Measurements from ENCODE around the gene CMIP. TPM values are rescaled to one million over a fixed set of nuclear protein-coding genes. Genes with fewer than 3 reads are reported as not detected.

CMIP gene
- total RNA-seq, 5 donors from 2014 or later (not counting 1 experiment from before 2014, with no cell fraction given), result 39.8 to 55.9 (median 42.6) TPM

- peak overlapping the region; percentile 39 to 71 for H3K27ac Mint-ChIP-seq
- CTCF ChIA-PET, result no interaction called here
- Histone ChIP-seq H3K9me3 (no peaks in the 10 kb centered on the region), H3K27ac (ENCODE audit: low read length) (no peak overlapping the region), H3K4me3 (ENCODE audit: control insufficient read depth in 1 of 2, extremely low read depth in 1 of 2, low read length in 1 of 2) (no peak overlapping the region), H3K36me3 (ENCODE audit: control insufficient read depth in 2 of 2, extremely low read depth in 1 of 2, insufficient read depth in 1 of 2, low read length in 1 of 2) (peaks cover 0 to 12% of the 10 kb centered on the region in 2 donors), H3K27me3 (replicated peaks in 1 of 2; ENCODE audit: control insufficient read depth in 2 of 2, extremely low read depth in 1 of 2, insufficient read depth in 2 of 2, low read length in 1 of 2) (no peaks in the 10 kb centered on the region), H3K4me1 (ENCODE audit: control insufficient read depth in 1 of 2, extremely low read depth in 1 of 2, insufficient read depth in 2 of 2, low read length in 2 of 2) (peaks cover 19 to 42% of the 10 kb centered on the region in 2 experiments)
- H3K9me3 Mint-ChIP-seq, result peaks cover 3 to 10% (median 4%) of the 10 kb centered on the region in 3 donors
- ATAC-seq (replicated peaks in 1 of 4) (no peak), DNase-seq (no peak)
- H3K4me1 Mint-ChIP-seq, result peaks cover 80 to 81% (median 80%) of the 10 kb centered on the region in 3 donors
- H3K4me3 Mint-ChIP-seq, result peak overlapping the region in 1 of 3 donors; percentile 73
- 97% methylated on average over 9 of the region's 14 CpGs for WGBS (ENCODE audit: insufficient coverage)
- H3K27me3 Mint-ChIP-seq, result no peaks in the 10 kb centered on the region
- peaks cover 31% of the 10 kb centered on the region for H3K36me3 Mint-ChIP-seq
- POLR2A ChIA-PET, result interaction anchor here in 1 of 2 donors (0.5 to 0.9 kb wide), 2 partner anchors 12 to 27 kb away, joined by 3 to 9 read pairs; no protein-coding TSS in a partner anchor
These were observed 8.6 kb downstream of the CMIP start for GRCh38 chr16:81453091-81453728.

DNA sequence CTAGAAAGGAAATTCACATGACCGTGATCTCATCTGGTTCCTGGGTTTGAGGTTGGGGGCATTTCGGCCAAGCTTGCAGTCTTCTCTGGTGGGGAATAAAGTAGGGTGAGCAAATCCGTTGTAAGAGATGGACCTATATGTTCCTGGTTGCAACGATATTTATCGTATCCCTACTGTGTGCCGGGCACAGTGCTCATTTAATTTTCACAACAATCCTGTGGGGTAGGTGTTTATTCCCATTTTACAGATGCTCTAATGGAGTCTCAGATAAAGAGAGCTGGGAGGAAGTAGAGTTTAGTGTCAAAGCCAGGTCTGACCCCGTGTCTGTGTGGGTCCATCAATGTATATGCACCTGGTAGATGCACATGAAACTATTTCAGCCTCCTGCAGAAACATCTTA, 9.4 kb downstream of the CMIP start:
- Mint-ChIP-seq H3K36me3 (peaks cover 36% of the 10 kb centered on the region), H3K27me3 (no peaks in the 10 kb centered on the region), H3K4me3 (no peak overlapping the region), H3K9me3 (peaks cover 3 to 10% (median 4%) of the 10 kb centered on the region in 3 donors), H3K27ac (peak overlapping the region in 1 of 2 donors; percentile 71), H3K4me1 (peaks cover 75 to 79% (median 78%) of the 10 kb centered on the region in 3 donors)
- Histone ChIP-seq H3K27me3 (replicated peaks in 1 of 2; ENCODE audit: control insufficient read depth in 2 of 2, extremely low read depth in 1 of 2, insufficient read depth in 2 of 2, low read length in 1 of 2) (no peaks in the 10 kb centered on the region), H3K4me3 (ENCODE audit: control insufficient read depth in 1 of 2, extremely low read depth in 1 of 2, low read length in 1 of 2) (no peak overlapping the region), H3K27ac (ENCODE audit: low read length) (no peak overlapping the region), H3K4me1 (ENCODE audit: control insufficient read depth in 1 of 2, extremely low read depth in 1 of 2, insufficient read depth in 2 of 2, low read length in 2 of 2) (peaks cover 16 to 35% of the 10 kb centered on the region in 2 experiments), H3K36me3 (ENCODE audit: control insufficient read depth in 2 of 2, extremely low read depth in 1 of 2, insufficient read depth in 1 of 2, low read length in 1 of 2) (peaks cover 2 to 15% of the 10 kb centered on the region in 2 donors), H3K9me3 (no peaks in the 10 kb centered on the region)
- ChIA-PET CTCF (no interaction called here), POLR2A (interaction anchor here in 1 of 2 donors (0.5 kb wide), 1 partner anchor 12 kb away, joined by 3 read pairs; no protein-coding TSS in a partner anchor)
- DNase-seq, result no peak
- WGBS (ENCODE audit: insufficient coverage), result 100% methylated on average over 1 of the region's 7 CpGs
- ATAC-seq (replicated peaks in 1 of 4), result no peak

- no peak overlapping the region for H3K27ac ChIP-seq (ENCODE audit: low read length)
- ATAC-seq (replicated peaks in 1 of 4) (no peak), DNase-seq (no peak)
- Mint-ChIP-seq H3K27me3 (no peaks in the 10 kb centered on the region), H3K9me3 (peaks cover 3 to 10% (median 4%) of the 10 kb centered on the region in 3 donors), H3K36me3 (peaks cover 36% of the 10 kb centered on the region), H3K27ac (no peak overlapping the region), H3K4me1 (peaks cover 70 to 71% (median 71%) of the 10 kb centered on the region in 3 donors), H3K4me3 (no peak overlapping the region)
- peaks cover 14 to 35% of the 10 kb centered on the region in 2 experiments for H3K4me1 ChIP-seq (ENCODE audit: control insufficient read depth in 1 of 2, extremely low read depth in 1 of 2, insufficient read depth in 2 of 2, low read length in 2 of 2)
- ChIA-PET POLR2A (no interaction called here), CTCF (no interaction called here)
- H3K4me3 ChIP-seq (ENCODE audit: control insufficient read depth in 1 of 2, extremely low read depth in 1 of 2, low read length in 1 of 2), result no peak overlapping the region
- peaks cover 5 to 17% of the 10 kb centered on the region in 2 donors for H3K36me3 ChIP-seq (ENCODE audit: control insufficient read depth in 2 of 2, extremely low read depth in 1 of 2, insufficient read depth in 1 of 2, low read length in 1 of 2)
- WGBS (ENCODE audit: insufficient coverage), result 92% methylated on average over 11 of the region's 13 CpGs
- H3K9me3 ChIP-seq, result no peaks in the 10 kb centered on the region
- H3K27me3 ChIP-seq (replicated peaks in 1 of 2; ENCODE audit: control insufficient read depth in 2 of 2, extremely low read depth in 1 of 2, insufficient read depth in 2 of 2, low read length in 1 of 2), result no peaks in the 10 kb centered on the region
These were observed 10.4 kb downstream of the CMIP start for GRCh38 chr16:81455006-81455405.

- Mint-ChIP-seq H3K27me3 (no peaks in the 10 kb centered on the region), H3K9me3 (peaks cover 0 to 4% (median 4%) of the 10 kb centered on the region in 3 donors), H3K4me1 (peaks cover 70 to 71% (median 70%) of the 10 kb centered on the region in 3 donors), H3K27ac (peak overlapping the region in 1 of 2 donors; percentile 22), H3K4me3 (no peak overlapping the region), H3K36me3 (peaks cover 34% of the 10 kb centered on the region)
- Histone ChIP-seq H3K27me3 (replicated peaks in 1 of 2; ENCODE audit: control insufficient read depth in 2 of 2, extremely low read depth in 1 of 2, insufficient read depth in 2 of 2, low read length in 1 of 2) (no peaks in the 10 kb centered on the region), H3K27ac (ENCODE audit: low read length) (no peak overlapping the region), H3K9me3 (no peaks in the 10 kb centered on the region), H3K4me1 (ENCODE audit: control insufficient read depth in 1 of 2, extremely low read depth in 1 of 2, insufficient read depth in 2 of 2, low read length in 2 of 2) (peaks cover 14 to 38% of the 10 kb centered on the region in 2 experiments), H3K4me3 (ENCODE audit: control insufficient read depth in 1 of 2, extremely low read depth in 1 of 2, low read length in 1 of 2) (no peak overlapping the region), H3K36me3 (ENCODE audit: control insufficient read depth in 2 of 2, extremely low read depth in 1 of 2, insufficient read depth in 1 of 2, low read length in 1 of 2) (peaks cover 5 to 17% of the 10 kb centered on the region in 2 donors)
- DNase-seq (no peak), ATAC-seq (replicated peaks in 1 of 4) (no peak)
- ChIA-PET POLR2A (no interaction called here), CTCF (no interaction called here)
- 93% methylated on average over 12 of the region's 17 CpGs for WGBS (ENCODE audit: insufficient coverage)
These were observed 11.3 kb downstream of the CMIP start for GRCh38 chr16:81455720-81456494.

GRCh38 chr16:81456523-81457325, 12.1 kb downstream of the CMIP start:
- H3K4me1 Mint-ChIP-seq, result peaks cover 67 to 71% (median 70%) of the 10 kb centered on the region in 3 donors
- no peak overlapping the region for H3K27ac ChIP-seq (ENCODE audit: low read length)
- POLR2A ChIA-PET, result no interaction called here

More at GRCh38 chr16:81456523-81457325, 12.1 kb downstream of the CMIP start:
- H3K4me3 Mint-ChIP-seq, result no peak overlapping the region
- 93% methylated on average over 20 of the region's 23 CpGs for WGBS (ENCODE audit: insufficient coverage)
- DNase-seq (no peak), ATAC-seq (replicated peaks in 1 of 4) (no peak)
- no peaks in the 10 kb centered on the region for H3K27me3 ChIP-seq (replicated peaks in 1 of 2; ENCODE audit: control insufficient read depth in 2 of 2, extremely low read depth in 1 of 2, insufficient read depth in 2 of 2, low read length in 1 of 2)
- no peaks in the 10 kb centered on the region for H3K27me3 Mint-ChIP-seq
- no peaks in the 10 kb centered on the region for H3K9me3 ChIP-seq
- H3K4me1 ChIP-seq (ENCODE audit: control insufficient read depth in 1 of 2, extremely low read depth in 1 of 2, insufficient read depth in 2 of 2, low read length in 2 of 2), result peaks cover 10 to 34% of the 10 kb centered on the region in 2 experiments
- H3K27ac Mint-ChIP-seq, result peak overlapping the region in 1 of 2 donors; percentile 22
- CTCF ChIA-PET, result no interaction called here
- H3K4me3 ChIP-seq (ENCODE audit: control insufficient read depth in 1 of 2, extremely low read depth in 1 of 2, low read length in 1 of 2), result no peak overlapping the region
- peaks cover 30% of the 10 kb centered on the region for H3K36me3 Mint-ChIP-seq
- peaks cover 5 to 17% of the 10 kb centered on the region in 2 donors for H3K36me3 ChIP-seq (ENCODE audit: control insufficient read depth in 2 of 2, extremely low read depth in 1 of 2, insufficient read depth in 1 of 2, low read length in 1 of 2)
- H3K9me3 Mint-ChIP-seq, result no peaks in the 10 kb centered on the region

All from T-cell (primary cell).